HG02759 (cell line): ENCODE results near the gene EPHA3.

Source experiments
- ATAC-seq: cut with Tn5 transposase; IDR thresholded peaks from one replicate; pipeline ENCODE4 v1.9.1; 2021; ENCODE audit warnings: mild to moderate bottlenecking, moderate library complexity; ENCODE audit not compliant: unreplicated experiment

Gene EPHA3

DNA sequence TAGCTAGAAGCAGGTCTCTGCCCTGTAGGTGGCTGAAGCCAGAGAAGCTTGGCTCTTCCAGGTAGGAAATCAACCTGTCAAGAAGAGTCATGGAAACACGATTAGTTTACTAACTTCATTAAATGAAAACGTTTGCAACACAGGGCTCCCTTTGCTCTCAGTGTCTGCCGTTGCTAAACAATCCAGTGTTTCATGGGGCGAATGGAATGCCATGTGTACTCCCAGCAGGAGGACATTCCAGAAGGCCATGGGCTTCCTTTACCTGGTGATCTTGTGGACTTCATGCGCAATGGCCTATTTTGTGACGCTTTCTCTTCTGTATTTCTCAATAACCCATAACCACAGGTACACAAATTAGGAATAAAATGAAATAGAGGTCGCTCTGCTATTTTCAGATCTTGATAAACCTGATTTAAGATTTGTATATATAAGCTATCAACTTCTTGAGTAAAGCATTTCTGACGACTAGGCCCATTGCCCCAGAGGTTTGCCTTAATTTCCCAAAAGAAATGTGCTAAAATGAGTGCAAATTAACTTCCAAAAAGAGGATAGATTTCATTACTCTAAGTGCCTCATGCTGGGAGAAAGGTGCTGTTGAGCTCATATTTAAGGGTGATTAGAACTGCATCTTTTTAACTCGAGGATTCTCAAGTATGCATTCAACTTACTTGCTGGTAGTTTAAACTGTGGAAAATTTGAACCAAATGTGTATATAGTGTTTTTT is 171.0 kb downstream of the EPHA3 start:
- ATAC-seq = no peak

DNA sequence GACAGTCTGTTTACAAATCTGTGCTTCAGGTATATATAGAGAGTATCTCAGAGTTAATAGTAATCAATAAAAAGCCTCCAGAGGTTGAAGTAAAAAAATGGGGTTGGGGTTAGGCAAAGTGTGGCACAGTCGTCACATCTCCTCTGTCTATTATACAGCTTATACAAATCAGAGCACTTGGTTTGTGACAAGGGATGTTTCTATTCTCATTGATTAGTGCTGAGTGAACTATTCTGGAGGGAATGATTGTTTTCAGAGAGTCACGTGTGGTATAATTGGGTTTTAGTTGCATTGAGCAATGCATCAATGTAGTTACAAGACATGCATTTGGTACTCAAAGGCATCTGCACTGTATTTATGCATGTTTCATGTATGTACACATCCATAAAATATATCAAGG is 172.9 kb downstream of the EPHA3 start:
- no peak for ATAC-seq

- ATAC-seq = no peak
These were observed 173.5 kb downstream of the EPHA3 start for GRCh38 chr3:89280822-89281365.

GRCh38 chr3:89287902-89288508 is 180.6 kb downstream of the EPHA3 start:
- no peak for ATAC-seq

DNA sequence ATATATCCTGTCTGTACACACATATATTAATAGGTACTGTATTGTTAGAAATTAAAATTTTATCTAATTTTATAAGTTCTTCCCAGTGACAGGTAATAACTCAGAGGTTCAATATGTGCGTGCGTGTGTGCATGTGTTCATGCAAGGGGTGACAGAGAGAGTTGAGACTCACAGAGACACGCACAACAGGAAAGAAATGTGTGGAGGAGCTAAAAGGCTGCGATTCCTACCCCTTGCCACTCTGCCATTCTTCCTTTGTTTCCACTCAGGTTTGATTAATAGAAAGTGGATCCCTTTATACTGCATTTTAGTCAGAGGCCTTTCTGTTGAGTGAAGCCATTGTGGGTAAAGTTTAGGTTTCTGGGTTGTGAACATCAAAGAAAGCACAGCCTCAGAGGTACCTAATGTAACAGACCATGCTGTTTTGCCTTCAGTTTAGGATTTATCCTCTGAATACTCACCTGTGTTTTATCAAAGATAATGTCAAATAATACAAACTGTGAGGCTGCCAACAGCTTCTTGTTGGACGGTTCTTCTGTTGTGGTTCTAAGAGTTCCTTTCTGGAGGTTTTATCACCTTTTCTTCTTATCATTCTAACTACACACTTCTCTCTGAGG is 182.3 kb downstream of the EPHA3 start:
- no peak for ATAC-seq

DNA sequence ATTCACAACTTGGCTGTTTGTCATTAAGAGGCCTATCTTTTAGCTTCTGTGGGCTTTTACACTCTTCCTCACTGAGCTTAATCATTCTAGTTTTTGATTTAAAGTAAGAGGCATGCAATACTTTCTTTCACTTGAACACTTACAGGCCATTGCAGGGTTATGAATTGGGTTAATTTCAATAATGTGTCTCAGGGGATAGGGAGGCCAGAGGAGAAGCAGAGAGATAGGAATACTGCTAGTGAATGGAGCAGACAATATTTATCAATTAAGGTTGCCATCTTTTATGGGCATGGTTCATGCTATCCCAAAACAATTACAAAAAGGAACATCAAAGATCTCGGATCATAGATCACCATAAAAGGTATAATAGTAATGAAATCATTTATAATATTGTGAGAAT is 189.8 kb downstream of the EPHA3 start:
- ATAC-seq = no peak

DNA sequence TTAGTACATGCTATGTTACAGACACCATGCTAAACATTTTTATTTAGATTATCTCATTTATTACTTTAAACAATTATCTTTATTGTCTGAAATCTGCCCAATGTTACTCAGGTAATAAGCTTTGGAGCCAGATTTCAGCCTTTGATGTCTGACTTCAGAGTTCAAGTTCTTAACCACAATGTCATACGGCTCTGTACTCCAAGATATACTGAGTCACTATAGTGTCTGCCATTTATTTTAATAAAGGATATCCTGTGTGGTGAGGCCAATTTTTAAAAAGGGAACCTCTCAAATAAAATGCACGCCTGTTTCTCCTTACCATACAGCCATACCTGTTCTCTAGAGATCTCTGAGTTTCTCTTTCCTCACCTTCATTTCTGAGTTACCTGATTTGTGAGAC is 193.1 kb downstream of the EPHA3 start:
- ATAC-seq = no peak

DNA sequence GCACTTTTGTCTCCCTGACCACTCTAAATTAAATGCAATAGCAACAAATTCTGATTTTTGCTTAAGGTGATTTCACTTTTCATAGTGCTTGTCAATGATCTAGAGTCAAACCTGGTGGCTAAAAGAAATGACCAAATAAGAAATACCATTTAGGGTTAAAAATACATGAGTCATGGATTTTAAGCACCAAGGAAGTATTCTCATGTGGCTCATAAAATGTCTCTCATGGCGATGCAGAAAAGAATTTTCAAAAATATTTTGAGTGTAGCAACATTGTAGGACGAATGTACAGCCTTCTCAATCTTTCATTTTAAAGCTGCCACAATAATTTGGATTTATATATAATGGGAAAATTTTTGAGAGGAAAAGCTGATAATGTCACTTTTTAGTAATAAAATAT is 193.6 kb downstream of the EPHA3 start:
- ATAC-seq = no peak

GRCh38 chr3:89303701-89304100 is 196.3 kb downstream of the EPHA3 start:
- ATAC-seq = no peak

GRCh38 chr3:89306540-89306939 is 199.1 kb downstream of the EPHA3 start:
- no peak for ATAC-seq

DNA sequence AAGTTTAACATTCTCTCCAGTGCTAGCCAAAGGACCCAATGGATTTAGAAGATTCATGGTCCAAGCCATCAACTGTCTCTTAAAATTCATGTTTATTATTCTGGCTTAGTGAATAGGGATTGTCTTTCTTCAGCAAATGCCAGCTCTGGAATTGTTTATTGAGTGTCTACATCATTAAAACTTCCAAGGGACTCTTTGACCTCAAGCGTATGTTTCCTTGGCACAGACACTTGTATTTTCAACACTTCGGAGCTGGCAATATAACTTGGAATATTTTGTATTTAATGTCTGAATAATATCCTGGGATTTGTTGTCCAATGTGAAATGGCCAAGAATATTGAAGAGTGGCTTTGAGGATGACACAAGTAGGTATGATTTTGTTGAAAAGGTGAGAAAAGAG is 204.2 kb downstream of the EPHA3 start:
- ATAC-seq = no peak

GRCh38 chr3:89312141-89312540 is 204.7 kb downstream of the EPHA3 start:
- ATAC-seq = no peak

DNA sequence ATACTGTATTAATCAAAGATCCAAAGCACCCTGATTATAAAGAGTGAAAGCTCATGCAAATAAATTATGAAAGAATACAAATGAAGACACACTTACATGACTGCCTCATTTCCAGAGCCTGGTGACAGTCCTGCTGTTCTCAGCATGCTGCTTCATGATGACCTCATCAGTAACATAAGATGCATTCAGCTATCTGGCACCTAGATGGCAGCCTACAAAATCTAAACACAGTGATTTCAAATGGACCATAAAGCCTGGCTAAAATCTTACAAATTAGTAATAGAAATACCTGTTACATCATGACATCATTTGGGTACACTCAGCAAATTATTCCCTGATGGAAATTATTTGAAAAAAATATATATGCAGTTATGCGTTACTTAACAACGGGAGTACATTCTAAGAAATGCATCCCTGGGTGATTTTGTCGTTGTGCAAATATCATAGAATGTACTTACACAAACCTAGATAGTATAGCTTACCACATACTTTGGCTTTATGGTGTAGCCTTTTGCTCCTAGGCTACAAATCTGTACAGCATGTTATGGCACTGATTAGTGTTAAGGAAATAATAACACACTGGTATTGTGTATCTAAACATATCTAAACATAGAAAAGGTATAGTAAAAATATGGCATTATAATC is 207.2 kb downstream of the EPHA3 start:
- ATAC-seq = no peak

GRCh38 chr3:89315750-89316470 is 208.5 kb downstream of the EPHA3 start:
- no peak for ATAC-seq

GRCh38 chr3:89320186-89320585 is 212.8 kb downstream of the EPHA3 start:
- ATAC-seq = no peak

DNA sequence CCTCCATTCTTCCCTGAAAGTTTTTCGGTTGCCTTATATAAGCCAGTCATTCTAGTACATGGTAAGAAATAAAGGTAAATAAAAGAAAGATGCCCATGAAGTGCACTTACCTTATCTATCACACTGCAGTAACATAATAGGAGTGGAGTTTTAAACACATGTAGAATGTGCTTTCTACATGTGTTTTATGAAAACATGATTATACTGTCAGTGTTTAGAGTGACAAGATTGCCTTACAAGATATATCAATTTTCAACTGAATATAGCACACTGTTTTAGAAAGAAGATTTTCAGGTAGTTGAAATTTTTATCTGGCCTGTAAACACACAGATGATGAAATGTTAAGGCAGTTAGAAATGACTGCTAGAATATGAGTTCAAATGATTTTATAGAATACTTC is 219.6 kb downstream of the EPHA3 start:
- ATAC-seq = no peak

GRCh38 chr3:89332386-89332785 is 225.0 kb downstream of the EPHA3 start:
- no peak for ATAC-seq

DNA sequence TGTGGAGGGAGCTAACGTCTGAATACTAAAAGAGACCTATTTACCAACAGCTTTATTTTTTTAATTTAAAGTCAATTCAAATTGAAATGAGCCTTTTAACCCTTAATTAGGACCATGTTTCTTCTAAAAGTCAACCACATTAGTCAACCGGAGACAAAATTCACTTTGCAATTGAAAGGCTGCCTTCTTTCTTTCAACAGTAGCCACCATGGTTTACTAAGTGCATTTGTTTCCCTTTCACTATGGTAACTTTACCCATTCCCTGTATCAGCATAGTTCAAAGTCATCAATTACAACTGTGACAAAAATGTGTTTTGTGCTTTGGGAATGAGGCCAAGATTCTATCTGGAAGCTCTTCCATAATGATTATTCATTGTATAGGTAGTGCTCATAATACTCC is 225.4 kb downstream of the EPHA3 start:
- no peak for ATAC-seq

GRCh38 chr3:89335693-89336092 is 228.3 kb downstream of the EPHA3 start:
- ATAC-seq = no peak

DNA sequence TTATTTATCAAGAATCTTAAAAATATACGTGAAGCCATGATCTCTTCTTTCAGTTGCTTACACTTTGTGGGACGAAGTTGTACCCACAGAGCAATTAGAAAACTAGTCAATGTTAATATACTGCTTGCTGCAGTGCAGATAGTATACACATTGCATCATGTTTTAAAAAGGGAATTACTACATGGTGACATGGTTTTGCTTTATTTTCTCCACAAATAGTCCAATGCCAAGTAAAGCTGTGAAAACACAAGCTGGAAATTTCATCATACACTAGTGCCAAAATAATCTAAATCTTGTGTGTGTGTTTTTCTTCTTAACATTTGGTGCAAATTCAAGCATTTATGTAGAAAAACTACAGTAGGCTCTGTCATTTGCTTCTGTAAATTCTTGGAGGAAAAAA is 233.0 kb downstream of the EPHA3 start:
- no peak for ATAC-seq

DNA sequence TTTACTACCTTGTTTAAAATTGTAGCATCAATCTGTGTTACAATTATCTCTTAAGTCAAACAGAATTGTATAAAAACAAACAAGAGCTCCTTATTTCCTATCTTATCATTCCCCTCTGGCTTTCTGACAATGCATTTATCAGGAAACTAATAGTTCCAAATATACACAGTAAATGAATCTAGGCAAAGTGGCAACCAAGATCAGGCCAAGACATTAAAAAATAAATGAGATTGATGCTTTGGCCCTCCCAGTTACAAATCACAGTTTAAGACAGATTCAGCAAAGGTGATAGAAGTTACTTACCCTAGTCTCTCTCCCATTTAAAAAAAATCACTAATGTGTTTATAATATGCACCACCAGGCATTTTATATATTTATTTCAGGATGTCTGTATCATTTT is 236.7 kb downstream of the EPHA3 start:
- no peak for ATAC-seq
